IMR-90 (cell line): ENCODE measurements around the gene DCP2. TPM values are rescaled to one million over a fixed set of nuclear protein-coding genes. Genes with fewer than 3 reads are reported as not detected.
A peak's percentile ranks its signal among the peaks of the same experiment; 100 is the strongest.

Experiments used
- ATAC-seq: fragments of 200-7000 bp; cut with Tn5 transposase; 2 replicates; pipeline ENCODE4 v1.9.1; 2020; ENCODE audit warnings: low read depth, mild to moderate bottlenecking, moderate library complexity
- BruUV-seq: library from RNA; stranded (reverse); fragments of 400-500 nt; replicated peaks from 2 replicates; lab custom pipeline; 2021; lab: Mats Ljungman, UMichigan
- CTCF ChIA-PET: fragments of 300-600 bp; formaldehyde crosslinking; extraction: SDS; loops from one replicate; lab custom pipeline; 2021; ENCODE audit warnings: antibody characterized with exemption; lab: Yijun Ruan, JAX
- POLR2A ChIA-PET: fragments of 300-600 bp; sonication (Branson Sonifier 250); formaldehyde crosslinking; loops from one replicate; lab custom pipeline; 2022; ENCODE audit warnings: antibody characterized with exemption; ENCODE audit not compliant: unreplicated experiment; lab: Charles Lee
- DNase-seq: peaks from one replicate; pipeline ENCODE4 v3.0.0; 2013
- H2AFZ ChIP-seq: replicated peaks from 2 replicates; pipeline ENCODE3; 2013; ENCODE audit warnings: low read length, mild to moderate bottlenecking; ENCODE audit not compliant: poor library complexity
- H2AK5ac ChIP-seq: 2 replicates; pipeline ENCODE4 v1.6.1; 2013; ENCODE audit warnings: low read depth, low read length, inconsistent platforms
- H2AK9ac ChIP-seq: replicated peaks from 2 replicates; pipeline ENCODE3; 2013; ENCODE audit warnings: mild to moderate bottlenecking, low read depth, low read length, moderate library complexity; ENCODE audit not compliant: poor library complexity
- H2BK120ac ChIP-seq: 2 replicates; pipeline ENCODE4 v1.6.1; 2013; ENCODE audit warnings: low read depth, low read length, inconsistent platforms
- H2BK15ac ChIP-seq: 3 replicates; pipeline ENCODE4 v1.6.1; 2013; ENCODE audit warnings: low read depth, low read length, inconsistent platforms
- H2BK20ac ChIP-seq: 2 replicates; pipeline ENCODE4 v1.6.1; 2013; ENCODE audit warnings: low read depth, mild to moderate bottlenecking, inconsistent platforms, low read length, moderate library complexity
- H2BK5ac ChIP-seq: 2 replicates; pipeline ENCODE4 v1.6.1; 2013; ENCODE audit warnings: mild to moderate bottlenecking, low read depth, low read length, inconsistent platforms; ENCODE audit not compliant: poor library complexity, severe bottlenecking
- H3K14ac ChIP-seq: replicated peaks from 2 replicates; pipeline ENCODE4 v1.6.1; 2013; ENCODE audit warnings: low read depth, low read length, inconsistent platforms
- H3K18ac ChIP-seq: 2 replicates; pipeline ENCODE4 v1.6.1; 2013; ENCODE audit warnings: low read depth, low read length, control low read depth
- H3K23ac ChIP-seq: 2 replicates; pipeline ENCODE4 v1.6.1; 2013; ENCODE audit warnings: low read depth, low read length, inconsistent platforms
- H3K27ac ChIP-seq: 2 replicates; pipeline ENCODE4 v1.5.1; 2013; ENCODE audit warnings: mild to moderate bottlenecking, control low read depth, low read length; ENCODE audit not compliant: insufficient read depth
- H3K27me3 ChIP-seq: 2 replicates; pipeline ENCODE4 v1.6.1; 2013; ENCODE audit warnings: low read length; ENCODE audit not compliant: control insufficient read depth, insufficient read depth
- H3K36me3 ChIP-seq: 2 replicates; pipeline ENCODE4 v1.6.1; 2013; ENCODE audit warnings: low read length, mixed read lengths; ENCODE audit not compliant: control insufficient read depth, insufficient read depth
- H3K4ac ChIP-seq: 2 replicates; pipeline ENCODE4 v1.6.1; 2013; ENCODE audit warnings: low read depth, low read length, inconsistent platforms
- H3K4me1 ChIP-seq: 2 replicates; pipeline ENCODE4 v1.6.1; 2013; ENCODE audit warnings: low read length, mixed read lengths; ENCODE audit not compliant: control insufficient read depth, insufficient read depth
- H3K4me2 ChIP-seq: 2 replicates; pipeline ENCODE4 v1.6.1; 2013; ENCODE audit warnings: low read depth, mild to moderate bottlenecking, control low read depth, low read length, moderate library complexity
- H3K4me3 ChIP-seq: 2 replicates; pipeline ENCODE4 v1.5.1; 2013; ENCODE audit warnings: low read depth, mild to moderate bottlenecking, control low read depth, low read length, moderate library complexity; ENCODE audit not compliant: insufficient read depth
- H3K56ac ChIP-seq: 2 replicates; pipeline ENCODE4 v1.6.1; 2013; ENCODE audit warnings: low read length, inconsistent platforms; ENCODE audit not compliant: insufficient read depth; ENCODE audit errors: extremely low read depth
- H3K79me1 ChIP-seq, 2 experiments: 2 replicates each; pipeline ENCODE4 v1.6.1; 2013; ENCODE audit warnings: low read length in 2 of 2, inconsistent platforms in 1 of 2, low read depth in 1 of 2
- H3K9ac ChIP-seq: 2 replicates; pipeline ENCODE4 v1.6.1; 2013; ENCODE audit warnings: low read depth, low read length, control low read depth
- H3K9me1 ChIP-seq: 2 replicates; pipeline ENCODE4 v1.6.1; 2013; ENCODE audit warnings: low read length, inconsistent platforms; ENCODE audit not compliant: insufficient read depth
- H3K9me3 ChIP-seq: 2 replicates; pipeline ENCODE4 v1.6.1; 2013; ENCODE audit warnings: low read length; ENCODE audit not compliant: control insufficient read depth, insufficient read depth
- H4K20me1 ChIP-seq: 2 replicates; pipeline ENCODE4 v1.6.1; 2013; ENCODE audit warnings: low read length, inconsistent platforms; ENCODE audit not compliant: insufficient read depth
- H4K5ac ChIP-seq: 2 replicates; pipeline ENCODE4 v1.6.1; 2013; ENCODE audit warnings: mild to moderate bottlenecking, low read depth, low read length, control low read depth
- H4K8ac ChIP-seq, 2 experiments: 2 replicates each; pipeline ENCODE4 v1.6.1; 2013; ENCODE audit warnings: low read depth in 2 of 2, low read length in 2 of 2, control low read depth in 1 of 2, inconsistent platforms in 1 of 2
- H4K91ac ChIP-seq: 2 replicates; pipeline ENCODE4 v1.6.1; 2013; ENCODE audit warnings: low read depth, low read length, inconsistent platforms; ENCODE audit not compliant: insufficient read depth
- CEBPB ChIP-seq: IDR thresholded peaks from 2 replicates; pipeline ENCODE4 v1.6.1; 2012; ENCODE audit warnings: low read depth, low read length, improper control_type of control experiment
- CHD1 ChIP-seq: IDR thresholded peaks from 2 replicates; pipeline ENCODE4 v1.6.1; 2012; ENCODE audit warnings: low read depth, low read length, improper control_type of control experiment
- FOS ChIP-seq: fragments of 150-350 bp; IDR thresholded peaks from 2 replicates; pipeline ENCODE4 v1.6.1; 2016; ENCODE audit warnings: low read depth, low read length
- MXI1 ChIP-seq: IDR thresholded peaks from 2 replicates; pipeline ENCODE4 v1.6.1; 2012; ENCODE audit warnings: low read depth, mild to moderate bottlenecking, low read length, moderate library complexity, borderline replicate concordance
- NFE2L2 ChIP-seq: fragments of 150-350 bp; IDR thresholded peaks from 2 replicates; pipeline ENCODE4 v1.6.1; 2016; ENCODE audit warnings: low read depth, mild to moderate bottlenecking, low read length
- RCOR1 ChIP-seq: IDR thresholded peaks from 2 replicates; pipeline ENCODE4 v1.6.1; 2012; ENCODE audit warnings: mild to moderate bottlenecking, low read length, improper control_type of control experiment; ENCODE audit not compliant: insufficient replicate concordance
- WGBS, 2 experiments: methylation state at CpG; one replicate each; pipeline versions ENCODE4 v1.1.5 to v1.1.7; 2013; ENCODE audit warnings: missing lambda C conversion rate in 2 of 2; ENCODE audit not compliant: insufficient read length in 1 of 2; ENCODE audit errors: extremely low coverage in 2 of 2; 5-methylcytosine and 5-hydroxymethylcytosine counted together
- dilution Hi-C: fragments of 300-500 bp; cut with HindIII; formaldehyde crosslinking; loops from one replicate; pipeline ENCODE4 v1.14.3; 2018; ENCODE audit warnings: low sequenced_read_pairs; ENCODE audit not compliant: unreplicated experiment
- in situ Hi-C: fragments of 300-500 bp; cut with MboI; formaldehyde crosslinking; loops from 3 replicates; pipeline ENCODE4 v1.14.3; 2019; ENCODE audit warnings: low sequenced_read_pairs, inconsistent platforms, mixed read lengths
- intact Hi-C: fragments of 100-400 bp; cut with micrococcal nuclease; formaldehyde crosslinking; loops from 2 replicates; pipeline ENCODE4 v1.10.0; 2022
- polyA plus RNA-seq, 3 experiments: library from polyadenylated mRNA; depleted of rRNA; stranded (reverse); fragments of >200 nt; gene quantifications; 2 replicates each; pipeline ENCODE4 v1.2.3, GENCODE V29; 2012; ENCODE audit warnings: low replicate concordance in 1 of 3
- total RNA-seq: library from RNA; depleted of rRNA; stranded (reverse); fragments of >200 nt; gene quantifications from 2 replicates; pipeline ENCODE4 v1.2.3, GENCODE V29; 2012
- TF ChIP-seq, protein P1 (sequence below): fragments of 150-350 bp; IDR thresholded peaks from 2 replicates; pipeline ENCODE4 v1.6.1; 2017; ENCODE audit warnings: mild to moderate bottlenecking, antibody characterized with exemption, low read length, low read depth
- TF ChIP-seq, protein P2 (sequence below): fragments of 150-350 bp; IDR thresholded peaks from 2 replicates; pipeline ENCODE4 v1.6.1; 2016; ENCODE audit warnings: low read depth, mild to moderate bottlenecking, low read length, moderate library complexity, borderline replicate concordance

Gene DCP2
- total and polyA plus RNA-seq, 2 of the 4 experiments (the other 2 are of a cell fraction) = 6.9 to 18.6 TPM

DNA sequence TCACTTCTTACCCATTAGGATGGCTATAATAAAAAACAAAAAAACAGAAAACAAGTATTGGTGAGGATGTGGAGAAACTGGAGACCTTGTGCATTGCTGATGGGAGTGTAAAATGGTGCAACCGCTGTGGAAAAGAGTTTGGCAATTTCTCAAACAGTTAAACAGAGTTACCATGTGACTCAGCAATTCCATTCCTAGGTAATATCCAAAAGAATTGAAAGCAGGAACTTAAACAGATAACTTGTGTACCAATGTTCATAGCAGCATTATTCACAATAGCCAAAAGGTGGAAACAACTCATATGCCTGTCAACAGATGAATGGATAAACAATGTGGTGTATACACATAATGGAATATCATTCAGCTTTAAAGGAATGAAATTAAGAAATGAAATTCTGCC, 28.9 kb downstream of the DCP2 start:
- no peaks in the 10 kb centered on the region for H3K9me3 ChIP-seq
- no peak overlapping the region for H4K5ac ChIP-seq
- in situ Hi-C loops (no loop called here), intact Hi-C loops (no loop called here), dilution Hi-C loops (no loop called here)
- H3K4me1 ChIP-seq = 0 out of 2 replicates have a peak, but pooled peaks cover 2% of the 10 kb centered on the region
- no peaks in the 10 kb centered on the region for H4K20me1 ChIP-seq
- H2BK120ac ChIP-seq = no peak overlapping the region
- H3K9me1 ChIP-seq = peaks cover 4% of the 10 kb centered on the region; the same call in 1 of the 2 replicates
- no peak overlapping the region for H3K27ac ChIP-seq
- DNase-seq (peak; percentile 67), ATAC-seq (peak; percentile 24; the same call in 1 of the 2 replicates)
- no peak overlapping the region for H2BK5ac ChIP-seq
- H2AFZ ChIP-seq = no peak overlapping the region
- no peak overlapping the region for H3K23ac ChIP-seq
- TF ChIP-seq, protein P1, sequence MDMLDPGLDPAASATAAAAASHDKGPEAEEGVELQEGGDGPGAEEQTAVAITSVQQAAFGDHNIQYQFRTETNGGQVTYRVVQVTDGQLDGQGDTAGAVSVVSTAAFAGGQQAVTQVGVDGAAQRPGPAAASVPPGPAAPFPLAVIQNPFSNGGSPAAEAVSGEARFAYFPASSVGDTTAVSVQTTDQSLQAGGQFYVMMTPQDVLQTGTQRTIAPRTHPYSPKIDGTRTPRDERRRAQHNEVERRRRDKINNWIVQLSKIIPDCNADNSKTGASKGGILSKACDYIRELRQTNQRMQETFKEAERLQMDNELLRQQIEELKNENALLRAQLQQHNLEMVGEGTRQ = no peak
- peak; percentile 46; the same call in 1 of the 2 replicates for TF ChIP-seq CEBPB
- no peak for TF ChIP-seq FOS
- peak; percentile 62 for TF ChIP-seq NFE2L2
- TF ChIP-seq, protein P2, sequence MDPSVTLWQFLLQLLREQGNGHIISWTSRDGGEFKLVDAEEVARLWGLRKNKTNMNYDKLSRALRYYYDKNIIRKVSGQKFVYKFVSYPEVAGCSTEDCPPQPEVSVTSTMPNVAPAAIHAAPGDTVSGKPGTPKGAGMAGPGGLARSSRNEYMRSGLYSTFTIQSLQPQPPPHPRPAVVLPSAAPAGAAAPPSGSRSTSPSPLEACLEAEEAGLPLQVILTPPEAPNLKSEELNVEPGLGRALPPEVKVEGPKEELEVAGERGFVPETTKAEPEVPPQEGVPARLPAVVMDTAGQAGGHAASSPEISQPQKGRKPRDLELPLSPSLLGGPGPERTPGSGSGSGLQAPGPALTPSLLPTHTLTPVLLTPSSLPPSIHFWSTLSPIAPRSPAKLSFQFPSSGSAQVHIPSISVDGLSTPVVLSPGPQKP = no peak
- TF ChIP-seq MXI1 = no peak
- TF ChIP-seq CHD1 = no peak
- no peak for TF ChIP-seq RCOR1
- no peak overlapping the region for H2AK5ac ChIP-seq
- no peak overlapping the region for H4K8ac ChIP-seq
- H3K4me3 ChIP-seq = no peak overlapping the region
- CTCF ChIA-PET = interaction anchor here (0.7 to 1.4 kb wide), 2 partner anchors 9 to 64 kb away, joined by 3 to 4 read pairs; no protein-coding TSS in a partner anchor
- no TSS peak for BruUV-seq
- POLR2A ChIA-PET = no interaction called here
- H3K4me2 ChIP-seq = no peak overlapping the region
- H3K27me3 ChIP-seq = no peaks in the 10 kb centered on the region
- H3K4ac ChIP-seq = no peak overlapping the region
- H2BK15ac ChIP-seq = no peak overlapping the region
- no peak overlapping the region for H3K56ac ChIP-seq
- H2AK9ac ChIP-seq = no peak overlapping the region
- peaks cover 20 to 29% of the 10 kb centered on the region in 2 experiments for H3K79me1 ChIP-seq
- peaks cover 36% of the 10 kb centered on the region for H3K36me3 ChIP-seq
- WGBS, 2 experiments = no CpG with 5 or more reads among the region's 1 CpG
- no peak overlapping the region for H4K91ac ChIP-seq
- no peak overlapping the region for H3K9ac ChIP-seq
- H3K14ac ChIP-seq = no peak overlapping the region
- no peak overlapping the region for H3K18ac ChIP-seq
- no peak overlapping the region for H2BK20ac ChIP-seq
